NCI-H524 (cell line): ENCODE results near the gene ABCG2.
A peak's percentile ranks its signal among the peaks of the same experiment; 100 is the strongest.
"Not testable (repeated sequence)": the region's sequence is repeated elsewhere in the genome, so short reads cannot be mapped to it uniquely, and the experiment has no call there.

Experiments
- DNase-seq, 2 experiments: peaks; one replicate each; lab custom pipeline; 2025; lab: John Stamatoyannopoulos, UW

ABCG2 gene

GRCh38 chr4:88166608-88167007 is 8.2 kb upstream of the ABCG2 start:
- DNase-seq: no peak

GRCh38 chr4:88163336-88163735 is 4.9 kb upstream of the ABCG2 start:
- no peak for DNase-seq

- no peak for DNase-seq
Observed at GRCh38 chr4:88162626-88163025, 4.2 kb upstream of the ABCG2 start.

GRCh38 chr4:88159229-88159725 is 838 bp upstream of the ABCG2 start:
- DNase-seq: no peak

DNA sequence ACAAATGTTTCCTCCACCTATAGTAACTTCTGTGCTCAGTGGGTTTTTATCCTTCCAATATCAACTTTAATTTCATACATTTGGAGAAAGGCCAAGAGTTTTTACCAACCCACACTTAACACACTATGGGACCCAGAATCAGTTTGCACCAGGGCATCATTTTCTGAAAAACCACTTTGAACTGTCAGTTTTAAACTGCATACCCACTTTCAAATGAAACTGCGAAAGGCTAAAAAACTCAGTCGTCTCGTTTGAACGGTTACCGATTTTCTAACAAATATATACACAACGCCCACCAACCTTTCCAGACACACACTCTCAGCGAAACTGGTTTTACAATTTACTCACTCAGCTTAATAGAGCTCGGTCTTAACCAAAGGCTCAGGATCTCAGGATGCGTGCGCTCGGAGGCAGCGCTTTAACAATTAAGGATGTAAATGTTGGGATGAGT is 376 bp downstream of the ABCG2 start:
- DNase-seq: peak in 1 of 2 experiments; percentile 38

DNA sequence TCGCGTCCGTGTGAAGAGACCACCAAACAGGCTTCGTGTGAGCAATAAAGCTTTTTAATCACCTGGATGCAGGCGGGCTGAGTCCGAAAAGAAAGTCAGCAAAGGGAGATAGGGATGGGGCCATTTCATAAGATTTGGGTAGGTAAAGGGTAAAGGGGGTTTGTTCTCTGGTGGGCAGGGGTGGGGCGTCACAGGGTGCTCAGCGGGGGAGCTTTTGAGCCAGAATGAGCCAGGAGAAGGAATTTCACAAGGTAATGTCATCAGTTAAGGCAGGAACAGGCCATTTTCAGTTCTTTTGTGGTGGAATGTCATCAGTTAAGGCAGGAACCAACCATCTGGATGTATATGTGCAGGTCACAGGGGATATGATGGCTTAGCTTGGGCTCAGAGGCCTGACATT is 6.1 kb downstream of the ABCG2 start:
- DNase-seq: not testable (repeated sequence)

- DNase-seq: no peak
Observed at GRCh38 chr4:88148560-88148959, 9.9 kb downstream of the ABCG2 start.

DNA sequence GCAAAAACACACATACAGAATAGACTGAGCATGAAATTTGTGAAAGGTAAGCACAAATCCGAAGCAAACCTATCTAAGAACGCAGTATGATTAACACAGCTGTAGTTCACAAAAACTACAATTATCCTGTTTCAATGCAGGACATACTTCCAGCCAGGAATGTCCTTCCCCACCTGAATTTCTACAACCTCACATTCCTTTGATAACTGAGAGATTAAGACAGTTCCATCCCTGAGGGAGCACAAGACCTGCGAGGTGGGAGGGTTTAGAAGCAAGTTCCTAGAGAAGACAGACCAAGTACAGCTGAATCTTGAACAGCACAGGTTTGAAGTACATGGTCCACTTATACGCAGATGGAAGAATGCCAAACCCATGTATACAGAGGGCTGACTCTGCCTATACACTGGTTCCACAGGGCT is 10.6 kb downstream of the ABCG2 start:
- DNase-seq: no peak

GRCh38 chr4:88146891-88147290 is 11.5 kb downstream of the ABCG2 start:
- no peak for DNase-seq

DNA sequence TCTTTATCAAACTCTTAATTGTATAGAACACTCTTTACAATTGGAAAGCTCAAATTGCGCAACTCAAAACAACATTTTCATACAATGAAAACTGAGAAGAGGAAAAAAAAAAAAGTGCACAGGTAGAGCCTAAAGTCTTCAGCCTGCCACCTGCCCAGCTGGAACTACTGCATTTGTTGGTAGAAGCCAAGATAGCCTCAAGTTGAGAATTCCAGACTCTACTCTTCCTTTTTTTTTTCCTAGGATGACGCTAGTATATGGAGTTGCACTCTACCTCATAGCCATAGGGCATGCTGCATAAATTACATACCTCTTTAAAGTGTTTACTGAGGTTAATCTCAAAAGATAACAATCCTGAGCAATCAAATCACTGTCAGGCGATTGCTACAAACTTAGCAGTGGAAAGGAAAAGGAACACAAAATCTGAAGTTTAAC is 13.6 kb downstream of the ABCG2 start:
- DNase-seq: no peak

DNA sequence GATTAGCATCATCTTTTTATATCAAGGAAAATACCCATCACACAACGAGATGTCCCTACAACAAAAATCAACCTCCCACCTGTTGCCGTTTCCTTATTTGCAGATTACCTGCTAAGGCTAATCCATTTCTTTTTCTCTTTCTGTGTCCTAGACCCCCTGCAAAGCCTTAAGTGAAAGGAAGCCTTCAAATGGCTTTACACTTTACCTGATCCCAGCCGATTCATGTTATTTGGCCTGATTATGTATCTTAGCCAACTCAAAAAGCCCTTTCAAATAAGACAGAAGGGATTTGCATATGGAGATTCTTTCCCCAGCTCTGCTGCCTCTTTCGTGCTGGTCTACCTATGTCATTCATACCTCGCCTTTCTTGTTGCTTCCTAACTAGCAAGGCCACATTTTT is 14.4 kb downstream of the ABCG2 start:
- DNase-seq: no peak

DNA sequence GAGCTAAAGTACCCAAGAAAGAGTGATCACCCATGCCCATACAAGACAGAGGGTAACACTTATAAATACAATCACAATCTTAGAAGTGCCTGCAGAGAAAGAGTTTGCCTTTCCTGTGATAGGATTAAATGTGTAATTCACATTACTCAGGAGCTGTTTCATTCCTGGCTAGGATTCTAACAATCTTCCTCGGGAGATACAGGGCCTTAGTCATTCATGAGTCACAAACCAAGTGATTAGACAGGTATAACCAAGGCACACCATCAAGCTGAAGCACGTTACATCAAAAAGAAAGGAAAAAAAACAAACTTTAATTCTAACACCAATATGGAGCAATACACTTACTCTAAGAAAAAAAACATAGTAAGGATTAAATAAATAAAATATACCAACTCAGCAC is 14.9 kb downstream of the ABCG2 start:
- no peak for DNase-seq

GRCh38 chr4:88138561-88138960 is 19.9 kb downstream of the ABCG2 start:
- DNase-seq: no peak

- no peak for DNase-seq
Observed at GRCh38 chr4:88137112-88137511, 21.3 kb downstream of the ABCG2 start.

GRCh38 chr4:88136249-88136648 is 22.2 kb downstream of the ABCG2 start:
- no peak for DNase-seq

- no peak for DNase-seq
Observed at GRCh38 chr4:88135356-88135663, 23.1 kb downstream of the ABCG2 start.

- DNase-seq: no peak
Observed at GRCh38 chr4:88134536-88135355, 23.7 kb downstream of the ABCG2 start.

- no peak for DNase-seq
Observed at GRCh38 chr4:88134111-88134510, 24.3 kb downstream of the ABCG2 start.

DNA sequence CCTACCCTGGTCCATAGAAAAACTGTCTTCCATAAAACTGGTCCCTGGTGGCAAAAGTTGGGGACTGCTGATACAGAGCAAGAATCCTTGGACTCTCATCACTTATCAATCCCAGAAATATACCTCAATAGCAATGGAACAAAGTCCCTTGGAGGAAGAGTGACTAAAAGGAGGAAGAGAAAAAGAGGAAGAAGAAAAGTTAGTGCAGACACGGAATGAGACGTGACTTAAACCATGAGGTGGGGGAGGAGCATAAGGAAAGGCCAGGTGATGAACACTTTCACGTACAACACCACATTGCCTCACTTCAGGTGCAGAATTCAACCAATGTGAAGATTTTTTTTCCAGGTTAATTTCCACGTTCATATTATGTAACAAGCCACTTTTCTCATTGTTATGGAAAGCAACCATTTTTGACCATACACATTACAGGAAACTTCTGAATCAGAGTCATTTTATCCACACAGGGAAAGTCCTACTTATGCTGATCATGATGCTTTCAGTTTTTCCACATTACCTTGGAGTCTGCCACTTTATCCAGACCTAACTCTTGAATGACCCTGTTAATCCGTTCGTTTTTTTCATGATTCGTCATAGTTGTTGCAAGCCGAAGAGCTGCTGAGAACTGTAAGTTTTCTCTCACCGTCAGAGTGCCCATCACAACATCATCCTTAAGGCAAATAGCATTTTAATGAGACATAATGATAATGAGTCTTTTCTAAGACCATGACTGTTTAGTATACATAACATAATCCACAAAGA is 27.7 kb downstream of the ABCG2 start:
- DNase-seq: no peak

GRCh38 chr4:88130003-88130402 is 28.4 kb downstream of the ABCG2 start:
- DNase-seq: no peak

GRCh38 chr4:88122260-88122659 is 36.2 kb downstream of the ABCG2 start:
- DNase-seq: peak in 1 of 2 experiments; percentile 42

DNA sequence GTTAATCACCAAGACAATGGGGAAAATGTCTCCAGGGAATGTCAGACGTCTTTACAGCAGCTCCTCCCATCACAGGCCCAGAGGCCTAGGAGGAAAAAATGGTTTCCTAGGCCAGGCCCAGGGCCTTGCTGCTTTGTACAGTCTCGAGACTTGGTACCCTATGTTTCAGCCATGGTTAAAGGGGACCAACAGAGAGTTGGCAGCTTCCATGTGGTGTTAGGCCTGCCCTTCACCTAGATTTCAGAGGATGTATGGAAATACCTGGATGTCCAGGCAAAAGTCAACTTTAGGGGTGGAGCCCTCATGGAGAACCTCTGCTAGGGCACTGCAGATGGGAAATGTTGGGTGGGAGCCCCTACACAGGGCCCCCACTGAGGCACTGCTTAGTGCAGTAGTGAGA is 38.5 kb downstream of the ABCG2 start:
- no peak for DNase-seq

DNA sequence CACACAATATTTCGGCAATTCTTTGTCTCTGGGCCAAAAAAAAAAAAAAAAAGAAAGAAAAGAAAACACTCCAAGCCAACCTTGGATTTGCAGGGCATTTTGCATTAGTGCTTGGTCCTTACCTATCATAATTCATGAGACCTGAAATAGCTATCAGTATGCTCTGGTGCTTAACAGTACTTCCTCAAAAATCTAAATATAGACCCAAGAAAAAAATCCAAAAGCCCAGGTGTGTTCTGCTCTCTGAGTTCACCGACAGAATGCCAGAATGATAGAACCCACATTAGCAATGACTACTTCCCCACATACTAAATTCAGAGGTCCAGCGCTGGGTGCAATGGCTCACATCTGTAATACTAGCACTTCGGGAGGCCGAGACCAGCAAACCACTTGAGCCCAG is 42.9 kb downstream of the ABCG2 start:
- no peak for DNase-seq
